H1 (cell line): ENCODE measurements around the gene RCL1. TPM values are rescaled to one million over a fixed set of nuclear protein-coding genes. Genes with fewer than 3 reads are reported as not detected.

Experiments used
- CTCF ChIA-PET: fragments of 300-600 bp; sonication (Branson Sonifier 250); formaldehyde crosslinking; loops from one replicate; lab custom pipeline; 2021; ENCODE audit not compliant: partially characterized antibody; lab: Charles Lee
- POLR2A ChIA-PET: fragments of 300-600 bp; sonication (Branson Sonifier 250); formaldehyde crosslinking; loops from one replicate; lab custom pipeline; 2021; ENCODE audit warnings: inconsistent platforms; ENCODE audit not compliant: partially characterized antibody; lab: Charles Lee
- DNase-seq, 2 experiments: peaks; one replicate each; pipeline versions ENCODE4 v3.0.0 to v3.0.0-alpha.2; 2010 to 2022; ENCODE audit warnings: low spot score in 2 of 2, low read depth in 1 of 2, mixed read lengths in 1 of 2
- FAIRE-seq: peaks from 2 replicates; lab custom pipeline; 2011; peaks lifted over from hg19 to GRCh38; lab: Jason Lieb, UNC
- H2AFZ ChIP-seq: 2 replicates; pipeline ENCODE4 v1.8.1; 2012; ENCODE audit warnings: low read length, inconsistent platforms
- H2AK5ac ChIP-seq: 2 replicates; pipeline ENCODE4 v1.6.1; 2013; ENCODE audit warnings: low read depth, low read length
- H2BK120ac ChIP-seq: replicated peaks from 2 replicates; pipeline ENCODE3; 2013; ENCODE audit warnings: low read depth, low read length, inconsistent platforms
- H2BK12ac ChIP-seq: 2 replicates; pipeline ENCODE4 v1.6.1; 2013; ENCODE audit warnings: low read depth, low read length
- H2BK15ac ChIP-seq: 2 replicates; pipeline ENCODE4 v1.6.1; 2013; ENCODE audit warnings: low read length
- H2BK20ac ChIP-seq: 2 replicates; pipeline ENCODE4 v1.6.1; 2013; ENCODE audit warnings: low read length
- H2BK5ac ChIP-seq: 2 replicates; pipeline ENCODE4 v1.6.1; 2013; ENCODE audit warnings: low read depth, low read length
- H3K14ac ChIP-seq: 2 replicates; pipeline ENCODE4 v1.6.1; 2013; ENCODE audit warnings: inconsistent platforms; ENCODE audit not compliant: insufficient read length
- H3K18ac ChIP-seq: 2 replicates; pipeline ENCODE4 v1.6.1; 2013; ENCODE audit warnings: low read length; ENCODE audit errors: extremely low read depth
- H3K23ac ChIP-seq: 2 replicates; pipeline ENCODE4 v1.6.1; 2013; ENCODE audit warnings: inconsistent platforms; ENCODE audit not compliant: insufficient read length
- H3K23me2 ChIP-seq: 2 replicates; pipeline ENCODE4 v1.6.1; 2013; ENCODE audit warnings: low read depth, low read length
- H3K27ac ChIP-seq: 2 replicates; pipeline ENCODE4 v1.6.1; 2011; ENCODE audit warnings: low read depth, low read length, inconsistent platforms
- H3K27me3 ChIP-seq, 4 experiments: replicated peaks in 1 of 4; 1 replicate in 1 of 4; 2 replicates in 3 of 4; pipeline versions ENCODE4 v1.6.1 to v1.8.1; 2011 to 2013; ENCODE audit warnings: low read length in 3 of 4, mild to moderate bottlenecking in 3 of 4, inconsistent platforms in 2 of 4, mixed read lengths in 2 of 4, moderate library complexity in 1 of 4; ENCODE audit not compliant: control insufficient read depth in 3 of 4, insufficient read depth in 3 of 4; ENCODE audit errors: extremely low read depth in 1 of 4
- H3K36me3 ChIP-seq, 4 experiments: 2 replicates each; pipeline versions ENCODE4 v1.6.1 to v1.8.1; 2011 to 2013; ENCODE audit warnings: mild to moderate bottlenecking in 4 of 4, low read length in 3 of 4, moderate library complexity in 2 of 4, control low read depth in 1 of 4, inconsistent platforms in 1 of 4; ENCODE audit not compliant: insufficient read depth in 4 of 4, control insufficient read depth in 2 of 4
- H3K4ac ChIP-seq: replicated peaks from 2 replicates; pipeline ENCODE3; 2013; ENCODE audit warnings: low read length, low read depth, mixed read lengths, inconsistent platforms; ENCODE audit not compliant: insufficient read length
- H3K4me1 ChIP-seq, 4 experiments: replicated peaks in 1 of 4; 1 replicate in 1 of 4; 2 replicates in 3 of 4; pipeline versions ENCODE4 v1.6.1 to v1.8.1; 2011 to 2013; ENCODE audit warnings: low read length in 3 of 4, inconsistent platforms in 2 of 4, mixed read lengths in 1 of 4; ENCODE audit not compliant: insufficient read depth in 4 of 4, control insufficient read depth in 3 of 4
- H3K4me2 ChIP-seq, 2 experiments: 2 replicates each; pipeline versions ENCODE4 v1.6.1 to v1.8.1; 2011 to 2013; ENCODE audit warnings: low read depth in 2 of 2, low read length in 2 of 2, control low read depth in 1 of 2, inconsistent platforms in 1 of 2, mild to moderate bottlenecking in 1 of 2; ENCODE audit not compliant: insufficient read depth in 1 of 2
- H3K4me3 ChIP-seq, 4 experiments: fragments of 200-600, 300-600 bp in 1 of 4; sonication (generic), shearing (Covaris generic), sonication (Bioruptor Twin) in 1 of 4; 2 replicates each; pipeline versions ENCODE4 v1.5.1 to v1.8.1; 2011 to 2016; ENCODE audit warnings: low read length in 4 of 4, low read depth in 3 of 4, control low read depth in 2 of 4, inconsistent platforms in 2 of 4, mild to moderate bottlenecking in 2 of 4, mixed read lengths in 1 of 4, moderate library complexity in 1 of 4; ENCODE audit not compliant: insufficient read depth in 2 of 4; ENCODE audit errors: extremely low read depth in 1 of 4
- H3K56ac ChIP-seq: replicated peaks from 2 replicates; pipeline ENCODE3; 2013; ENCODE audit warnings: low read depth, mild to moderate bottlenecking, mixed read lengths, low read length, inconsistent platforms; ENCODE audit not compliant: insufficient read length
- H3K79me1 ChIP-seq: 2 replicates; pipeline ENCODE4 v1.6.1; 2013; ENCODE audit warnings: low read depth, low read length, control low read depth
- H3K79me2 ChIP-seq, 2 experiments: 2 replicates each; pipeline versions ENCODE4 v1.6.1 to v1.8.1; 2012 to 2013; ENCODE audit warnings: low read length in 2 of 2, mild to moderate bottlenecking in 2 of 2, inconsistent platforms in 1 of 2; ENCODE audit not compliant: insufficient read depth in 2 of 2, control insufficient read depth in 1 of 2
- H3K9ac ChIP-seq, 4 experiments: replicated peaks in 1 of 4; 1 replicate in 1 of 4; 2 replicates in 3 of 4; pipeline versions ENCODE4 v1.6.1 to v1.8.1; 2011 to 2013; ENCODE audit warnings: low read depth in 3 of 4, low read length in 3 of 4, control low read depth in 2 of 4, mild to moderate bottlenecking in 2 of 4, moderate library complexity in 2 of 4, inconsistent platforms in 1 of 4; ENCODE audit errors: extremely low read depth in 1 of 4
- H3K9me3 ChIP-seq, 2 experiments: 2 replicates each; pipeline versions ENCODE4 v1.6.1 to v1.8.1; 2012 to 2013; ENCODE audit warnings: mild to moderate bottlenecking in 2 of 2, moderate library complexity in 2 of 2, control low read depth in 1 of 2, inconsistent platforms in 1 of 2, low read depth in 1 of 2, low read length in 1 of 2, mixed read lengths in 1 of 2; ENCODE audit not compliant: insufficient read depth in 2 of 2
- H4K20me1 ChIP-seq, 2 experiments: replicated peaks in 1 of 2; 2 replicates each; pipeline versions ENCODE3 to v1.8.1; 2011 to 2013; ENCODE audit warnings: inconsistent platforms in 2 of 2, low read length in 2 of 2, mild to moderate bottlenecking in 1 of 2; ENCODE audit not compliant: insufficient read depth in 2 of 2, control insufficient read depth in 1 of 2
- H4K5ac ChIP-seq: 2 replicates; pipeline ENCODE4 v1.6.1; 2013; ENCODE audit warnings: low read length, low read depth, mixed read lengths, inconsistent platforms; ENCODE audit not compliant: insufficient read length
- H4K8ac ChIP-seq: 2 replicates; pipeline ENCODE4 v1.8.0; 2013; ENCODE audit warnings: mild to moderate bottlenecking, moderate library complexity, low read length, inconsistent platforms; ENCODE audit not compliant: insufficient read depth; ENCODE audit errors: extremely low read depth
- H4K91ac ChIP-seq: replicated peaks from 2 replicates; pipeline ENCODE3; 2013; ENCODE audit warnings: low read length, mixed read lengths, inconsistent platforms; ENCODE audit not compliant: insufficient read length
- CEBPB ChIP-seq: IDR thresholded peaks from 2 replicates; pipeline ENCODE4 v1.6.1; 2012; ENCODE audit warnings: low read depth, low read length
- CTCF ChIP-seq, 3 experiments: IDR thresholded peaks; 1 replicate in 2 of 3; 2 replicates in 1 of 3; pipeline versions ENCODE4 v1.5.1 to v1.6.1; 2011; ENCODE audit warnings: low read length in 3 of 3, mild to moderate bottlenecking in 3 of 3, inconsistent platforms in 2 of 3, low read depth in 1 of 3, moderate library complexity in 1 of 3; ENCODE audit not compliant: insufficient read depth in 1 of 3; ENCODE audit errors: control extremely low read depth in 1 of 3
- KDM4A ChIP-seq: IDR thresholded peaks from one replicate; pipeline ENCODE4 v1.7.1; 2012; ENCODE audit warnings: low read depth, mild to moderate bottlenecking, moderate library complexity, low read length, inconsistent platforms; ENCODE audit not compliant: severe bottlenecking
- POLR2A ChIP-seq, 2 experiments: IDR thresholded peaks; 1 replicate in 1 of 2; 2 replicates in 1 of 2; pipeline ENCODE4 v1.6.1; 2011; ENCODE audit warnings: low read depth in 2 of 2, low read length in 2 of 2, mild to moderate bottlenecking in 2 of 2; ENCODE audit errors: control extremely low read depth in 1 of 2
- POU5F1 ChIP-seq: IDR thresholded peaks from 2 replicates; pipeline ENCODE4 v1.6.1; 2011; ENCODE audit warnings: low read depth, mild to moderate bottlenecking, low read length, moderate library complexity
- RXRA ChIP-seq: IDR thresholded peaks from 2 replicates; pipeline ENCODE4 v1.6.1; 2011; ENCODE audit warnings: low read depth, mild to moderate bottlenecking, low read length, moderate library complexity; ENCODE audit not compliant: insufficient read depth
- SIX5 ChIP-seq: IDR thresholded peaks from 2 replicates; pipeline ENCODE4 v1.6.1; 2011; ENCODE audit warnings: mild to moderate bottlenecking, low read depth, low read length
- ZNF274 ChIP-seq: IDR thresholded peaks from 2 replicates; pipeline ENCODE4 v1.7.0; 2012; ENCODE audit warnings: low read length, borderline replicate concordance; ENCODE audit errors: extremely low read depth
- WGBS, 2 experiments: shearing (Covaris generic) in 1 of 2; methylation state at CpG; one replicate each; pipeline versions ENCODE4 v1.1.6 to v1.1.7; 2013 to 2015; ENCODE audit warnings: low lambda C conversion rate in 2 of 2, mixed read lengths in 2 of 2, inconsistent platforms in 1 of 2, low coverage in 1 of 2, missing lambda C conversion rate in 1 of 2; ENCODE audit not compliant: insufficient replicate concordance in 2 of 2, insufficient coverage in 1 of 2, insufficient read length in 1 of 2; ENCODE audit errors: extremely low coverage in 1 of 2, missing lambda C conversion rate in 1 of 2; 5-methylcytosine and 5-hydroxymethylcytosine counted together
- polyA plus RNA-seq, 7 experiments: library from polyadenylated mRNA; depleted of rRNA in 3 of 7; stranded (reverse) in 5 of 7; unstranded in 2 of 7; fragments of >200 nt in 5 of 7; fragments of 200-250 nt in 2 of 7; gene quantifications; 1 replicate in 5 of 7; 2 replicates in 1 of 7; 4 replicates in 1 of 7; pipeline versions ENCODE4 v1.2.1 to v1.2.3, GENCODE V29; 2011 to 2013; ENCODE audit warnings: missing spikeins in 2 of 7, mixed read lengths in 2 of 7
- total RNA-seq: library from RNA; stranded (reverse); fragmentation: NEBNext Ultra II Directional; extraction: Animal tissue kit (Norgen Biotek cat#: 25700); gene quantifications from 2 replicates; pipeline ENCODE4 v1.2.1, GENCODE V29; 2021

Gene RCL1
- total and polyA plus RNA-seq, 2 of the 8 experiments (the other 6 are each of a cell fraction or from before 2014, with no cell fraction given) = 21.0 to 29.5 TPM

GRCh38 chr9:4828761-4829160 is 36.0 kb downstream of the RCL1 start:
- H3K18ac ChIP-seq = no peak overlapping the region
- no peaks in the 10 kb centered on the region for H3K9me3 ChIP-seq
- no peak overlapping the region for H3K56ac ChIP-seq
- no peak overlapping the region for H3K4me3 ChIP-seq
- no peak overlapping the region for H4K5ac ChIP-seq
- H3K23ac ChIP-seq = no peak overlapping the region
- ChIA-PET CTCF (interaction anchor here (1.1 to 2.1 kb wide), 5 partner anchors 10 to 160 kb away, joined by 3 to 8 read pairs (median 5); no protein-coding TSS in a partner anchor), POLR2A (interaction anchor here (1.7 kb wide), 1 partner anchor 9 kb away, joined by 4 read pairs; no protein-coding TSS in a partner anchor)
- no peaks in the 10 kb centered on the region; the same call in 1 of the 2 replicates for H3K79me1 ChIP-seq
- H4K8ac ChIP-seq = no peak overlapping the region
- H3K9ac ChIP-seq = no peak overlapping the region
- no peak overlapping the region for H3K4ac ChIP-seq
- H2BK5ac ChIP-seq = no peak overlapping the region
- no peak for DNase-seq
- no peak overlapping the region for H2BK12ac ChIP-seq
- H3K23me2 ChIP-seq = no peaks in the 10 kb centered on the region; the same call in 1 of the 2 replicates
- no peak overlapping the region for H2AK5ac ChIP-seq
- no peaks in the 10 kb centered on the region for H3K27me3 ChIP-seq
- peaks cover 0 to 26% of the 10 kb centered on the region in 2 experiments; a peak in 2 of 4 replicates for H3K79me2 ChIP-seq
- no peak overlapping the region for H2BK20ac ChIP-seq
- H2AFZ ChIP-seq = no peak overlapping the region
- FAIRE-seq = no peak
- no peak overlapping the region for H3K4me2 ChIP-seq
- H3K4me1 ChIP-seq = no peaks in the 10 kb centered on the region
- H3K27ac ChIP-seq = no peak overlapping the region
- 86% methylated on average over 2 of the region's 2 CpGs; no CpG with 5 or more reads in 1 of the 2 experiments for WGBS, 2 experiments
- H2BK120ac ChIP-seq = no peak overlapping the region
- peaks cover 0 to 7% (median 2%) of the 10 kb centered on the region in 4 experiments; a peak in 3 of 8 replicates for H3K36me3 ChIP-seq
- no peak overlapping the region for H2BK15ac ChIP-seq
- H4K20me1 ChIP-seq = peaks cover 2% of the 10 kb centered on the region in 2 experiments
- no peak overlapping the region for H4K91ac ChIP-seq
- no peak overlapping the region for H3K14ac ChIP-seq
- TF ChIP-seq RXRA = no peak
- TF ChIP-seq SIX5 = no peak
- no peak for TF ChIP-seq POLR2A (IDR thresholded peaks at IDR 0.05; ENCODE audit: control extremely low read depth in 1 of 2, low read depth in 2 of 2, low read length in 2 of 2)
- TF ChIP-seq KDM4A = no peak
- TF ChIP-seq POU5F1 = no peak
- no peak for TF ChIP-seq CTCF (IDR thresholded peaks at IDR 0.05; ENCODE audit: control extremely low read depth in 1 of 3, insufficient read depth in 1 of 3, low read depth in 1 of 3, low read length in 3 of 3)
- no peak for TF ChIP-seq CEBPB
- TF ChIP-seq ZNF274 = no peak
